Ovary (tissue), 9 donors: ENCODE data around the gene IGFBP6. TPM values are rescaled to one million over a fixed set of nuclear protein-coding genes. Genes with fewer than 3 reads are reported as not detected.

Source experiments
- DNase-seq, 5 donors: peaks; one replicate each; pipeline ENCODE4 v3.0.0-alpha.2; 2019 to 2020
- H3K27ac ChIP-seq, 2 donors: fragments of 200-600 bp; one replicate each; pipeline versions ENCODE4 v1.5.1 to v1.8.0; 2019 to 2022
- H3K27me3 ChIP-seq: fragments of 200-600 bp; one replicate; pipeline ENCODE4 v1.8.0; 2022
- H3K36me3 ChIP-seq: fragments of 200-600 bp; sonication (generic); one replicate; pipeline ENCODE4 v1.5.1; 2019
- H3K4me1 ChIP-seq: one replicate; pipeline ENCODE4 v1.8.1; 2013; ENCODE audit warnings: mild to moderate bottlenecking, moderate library complexity; ENCODE audit not compliant: insufficient read depth
- H3K4me3 ChIP-seq: fragments of 200-600 bp; sonication (generic); one replicate; pipeline ENCODE4 v1.5.1; 2017
- H3K9me3 ChIP-seq, 2 donors: fragments of 200-600 bp in 1 of 2; sonication (generic) in 1 of 2; one replicate each; pipeline versions ENCODE4 v1.5.1 to v1.8.1; 2013 to 2019; ENCODE audit warnings: mild to moderate bottlenecking in 1 of 2, moderate library complexity in 1 of 2
- CTCF ChIP-seq, 3 donors: fragments of 450-650 bp in 2 of 3; fragments of 200-600 bp in 1 of 3; IDR thresholded peaks; one replicate each; pipeline versions ENCODE4 v1.5.1 to v1.8.0; 2016 to 2022; ENCODE audit warnings: antibody characterized with exemption in 3 of 3, mild to moderate bottlenecking in 1 of 3
- EP300 ChIP-seq: sonication (generic); formaldehyde crosslinking; IDR thresholded peaks from one replicate; pipeline ENCODE4 v1.6.1; 2017; ENCODE audit warnings: antibody characterized with exemption
- POLR2A ChIP-seq: fragments of 450-650 bp; IDR thresholded peaks from one replicate; pipeline ENCODE4 v1.6.1; 2017; ENCODE audit warnings: antibody characterized with exemption, mild to moderate bottlenecking, moderate library complexity
- WGBS, 3 donors: extraction: QIAGEN DNeasy Blood & Tissue Kit in 1 of 3; methylation state at CpG; one replicate each; pipeline versions ENCODE4 v1.1.5 to v1.1.7; 2013 to 2017; 5-methylcytosine and 5-hydroxymethylcytosine counted together
- intact Hi-C, 4 donors: fragments of 100-400 bp; cut with DNase I; formaldehyde crosslinking; loops; one replicate each; pipeline versions ENCODE4 v1.11.0 to v1.15.1; 2022 to 2023
- polyA plus RNA-seq, 2 donors: library from polyadenylated mRNA; stranded (reverse); fragments of 200-250 nt in 1 of 2; fragments of 350-450 nt in 1 of 2; fragmentation: Illumina TruSeq in 1 of 2; extraction: RNeasy Lipid Tissue Mini Kit (QIAGEN cat#74804) in 1 of 2; gene quantifications; one replicate each; pipeline ENCODE4 v1.2.3, GENCODE V29; 2013 to 2014
- total RNA-seq, 7 donors: library from RNA; depleted of rRNA in 2 of 7; stranded (reverse); fragments of >200 nt in 2 of 7; fragmentation: NEBNext Ultra II Directional in 3 of 7; extraction: Animal tissue kit (Norgen Biotek cat#: 25700) in 3 of 7; gene quantifications; one replicate each; pipeline versions ENCODE4 v1.1.0 to v1.2.4, GENCODE V29; 2016 to 2023
- donor health status: DM: no; HTN: no; CAD: no; lungs with moderate emphysema.
- donor health status: DM: no; HTN: no; CAD: no.
- donor health status: Bipolar disorder and iron deficiency.
- donor health status: DM: yes; HTN: yes; CAD: no.
- donor health status: DM: no; HTN: no; CAD: no.
- donor health status: DM: yes; HTN: yes; CAD: no.

IGFBP6 gene
- total and polyA plus RNA-seq, 9 donors, result 78.9 to 685 (median 171) TPM

GRCh38 chr12:53123578-53124351 lies 26.3 kb downstream of the IGFBP6 start:
- Histone ChIP-seq H3K27ac (no peak overlapping the region), H3K27me3 (no peaks in the 10 kb centered on the region), H3K36me3 (no peaks in the 10 kb centered on the region), H3K4me1 (no peaks in the 10 kb centered on the region), H3K4me3 (no peak overlapping the region), H3K9me3 (no peaks in the 10 kb centered on the region)
- 91 to 93% (median 93%) methylated on average over 16 of the region's 16 CpGs for WGBS, 3 donors
- intact Hi-C loops, result no loop called here
- no peak for DNase-seq
- TF ChIP-seq EP300 (no peak), CTCF (IDR thresholded peaks at IDR 0.05) (no peak), POLR2A (no peak)

- no peak overlapping the region for H3K4me3 ChIP-seq
- H3K4me1 ChIP-seq, result no peaks in the 10 kb centered on the region
- intact Hi-C loops, result no loop called here
- H3K9me3 ChIP-seq, result no peaks in the 10 kb centered on the region
- no peaks in the 10 kb centered on the region for H3K36me3 ChIP-seq
- no peak for DNase-seq
- H3K27ac ChIP-seq, result no peak overlapping the region
- TF ChIP-seq POLR2A, result no peak
- no peaks in the 10 kb centered on the region for H3K27me3 ChIP-seq
These were observed 26.9 kb downstream of the IGFBP6 start for GRCh38 chr12:53124352-53124723.

- H3K27me3 ChIP-seq, result no peaks in the 10 kb centered on the region
- H3K4me1 ChIP-seq, result no peaks in the 10 kb centered on the region
- intact Hi-C loops, result no loop called here
- no peak overlapping the region for H3K27ac ChIP-seq
- no peak for DNase-seq
- H3K9me3 ChIP-seq, result no peaks in the 10 kb centered on the region
- 72 to 78% (median 77%) methylated on average over 1 of the region's 1 CpG for WGBS, 3 donors
- no peaks in the 10 kb centered on the region for H3K36me3 ChIP-seq
- no peak overlapping the region for H3K4me3 ChIP-seq
- TF ChIP-seq EP300 (no peak), CTCF (IDR thresholded peaks at IDR 0.05) (no peak), POLR2A (no peak)
These were observed 29.7 kb downstream of the IGFBP6 start for GRCh38 chr12:53127169-53127568.

- no peak overlapping the region for H3K4me3 ChIP-seq
- H3K27ac ChIP-seq, result no peak overlapping the region
- intact Hi-C loops, result no loop called here
- no peaks in the 10 kb centered on the region for H3K27me3 ChIP-seq
- no peak for DNase-seq
- WGBS, 3 donors, result 73 to 80% (median 74%) methylated on average over 10 of the region's 10 CpGs
- no peaks in the 10 kb centered on the region for H3K9me3 ChIP-seq
- H3K36me3 ChIP-seq, result no peaks in the 10 kb centered on the region
- TF ChIP-seq EP300 (no peak), CTCF (IDR thresholded peaks at IDR 0.05) (no peak), POLR2A (no peak)
- no peaks in the 10 kb centered on the region for H3K4me1 ChIP-seq
These were observed 31.5 kb downstream of the IGFBP6 start for GRCh38 chr12:53128780-53129569.

GRCh38 chr12:53131844-53132243 lies 34.4 kb downstream of the IGFBP6 start:
- peaks cover 0 to 2% of the 10 kb centered on the region in 2 donors for H3K9me3 ChIP-seq
- H3K27me3 ChIP-seq, result no peaks in the 10 kb centered on the region
- no peak for TF ChIP-seq POLR2A
- TF ChIP-seq EP300, result no peak
- TF ChIP-seq CTCF (IDR thresholded peaks at IDR 0.05), result no peak
- H3K4me3 ChIP-seq, result no peak overlapping the region
- intact Hi-C loops, result no loop called here
- no peaks in the 10 kb centered on the region for H3K4me1 ChIP-seq
- no peak overlapping the region for H3K27ac ChIP-seq
- 40 to 61% (median 51%) methylated on average over 2 of the region's 2 CpGs for WGBS, 3 donors
- DNase-seq, result no peak
- H3K36me3 ChIP-seq, result no peaks in the 10 kb centered on the region
